HUES64 (cell line): ENCODE data around the gene LRRTM2. TPM values are rescaled to one million over a fixed set of nuclear protein-coding genes. Genes with fewer than 3 reads are reported as not detected.
"Not testable (repeated sequence)": the region's sequence is repeated elsewhere in the genome, so short reads cannot be mapped to it uniquely, and the experiment has no call there.

Experiments
- H3K27ac ChIP-seq: 2 replicates; pipeline ENCODE4 v1.7.0; 2013; ENCODE audit warnings: low read depth, low read length, inconsistent platforms
- H3K27me3 ChIP-seq: 2 replicates; pipeline ENCODE4 v1.6.1; 2013; ENCODE audit warnings: mild to moderate bottlenecking, low read length; ENCODE audit not compliant: insufficient read depth
- H3K36me3 ChIP-seq: 2 replicates; pipeline ENCODE4 v1.6.1; 2013; ENCODE audit warnings: mild to moderate bottlenecking, low read length; ENCODE audit not compliant: insufficient read depth
- H3K4me1 ChIP-seq: 2 replicates; pipeline ENCODE4 v1.6.1; 2013; ENCODE audit warnings: mild to moderate bottlenecking, low read length, moderate library complexity; ENCODE audit not compliant: insufficient read depth
- H3K4me3 ChIP-seq: 2 replicates; pipeline ENCODE4 v1.5.1; 2013; ENCODE audit warnings: mild to moderate bottlenecking, low read length, moderate library complexity
- H3K9ac ChIP-seq: 2 replicates; pipeline ENCODE4 v1.6.1; 2013; ENCODE audit warnings: mild to moderate bottlenecking, low read depth, low read length
- H3K9me3 ChIP-seq: 2 replicates; pipeline ENCODE4 v1.6.1; 2013; ENCODE audit warnings: low read depth, low read length; ENCODE audit not compliant: insufficient read depth
- WGBS: fragments of 150-250, 120-280 bp; methylation state at CpG from one replicate; pipeline ENCODE4 v1.1.7; 2013; ENCODE audit warnings: missing lambda C conversion rate; 5-methylcytosine and 5-hydroxymethylcytosine counted together
- polyA plus RNA-seq, 2 experiments: library from polyadenylated mRNA; stranded (reverse); fragments of 50-300 nt; gene quantifications; one replicate each; pipeline ENCODE4 v1.2.3, GENCODE V29; 2013

The LRRTM2 gene
- 0.15 TPM for polyA plus RNA-seq (2013, experiment 1 of 2)
- polyA plus RNA-seq (2013, experiment 2 of 2) = 0.32 TPM

GRCh38 chr5:138874771-138875551, at the start of gene LRRTM2:
Gene LRRTM2, minus strand, starts transcription at chr5:138875335. Its CDS starts 424 bp downstream, at chr5:138874911.
- peaks cover 64% of the 10 kb centered on the region for H3K4me1 ChIP-seq
- WGBS = 87% methylated on average over 18 of the region's 18 CpGs
- H3K4me3 ChIP-seq = no peak within 1 kb of the TSS
- no peak within 1 kb of the TSS for H3K27ac ChIP-seq
- H3K9me3 ChIP-seq = no peaks in the 10 kb centered on the region
- no peaks in the 10 kb centered on the region for H3K36me3 ChIP-seq
- no peak within 1 kb of the TSS for H3K9ac ChIP-seq
- H3K27me3 ChIP-seq = no peaks in the 10 kb centered on the region

- H3K36me3 ChIP-seq = peaks cover 62% of the 10 kb centered on the region
- H3K27ac ChIP-seq = no peak overlapping the region
- no peak overlapping the region for H3K9ac ChIP-seq
- no peak overlapping the region for H3K4me3 ChIP-seq
- no peaks in the 10 kb centered on the region for H3K4me1 ChIP-seq
- H3K9me3 ChIP-seq = no peaks in the 10 kb centered on the region
- no peaks in the 10 kb centered on the region for H3K27me3 ChIP-seq
- 88% methylated on average over 2 of the region's 2 CpGs for WGBS
Observed at GRCh38 chr5:138922494-138922893, 47.4 kb upstream of the LRRTM2 start.

- H3K9ac ChIP-seq, H3K27me3 ChIP-seq, H3K27ac ChIP-seq, H3K9me3 ChIP-seq, H3K4me3 ChIP-seq, H3K4me1 ChIP-seq: not testable (repeated sequence)
- peaks cover 56% of the 10 kb centered on the region for H3K36me3 ChIP-seq
- WGBS = 92% methylated on average over 2 of the region's 2 CpGs
Observed at GRCh38 chr5:138921362-138921761, 46.2 kb upstream of the LRRTM2 start.

- H3K36me3 ChIP-seq = peaks cover 53% of the 10 kb centered on the region
- H3K27me3 ChIP-seq = no peaks in the 10 kb centered on the region
- no peaks in the 10 kb centered on the region for H3K4me1 ChIP-seq
- no peak overlapping the region for H3K4me3 ChIP-seq
- H3K9me3 ChIP-seq = no peaks in the 10 kb centered on the region
- no peak overlapping the region for H3K27ac ChIP-seq
- H3K9ac ChIP-seq = no peak overlapping the region
- 90% methylated on average over 8 of the region's 8 CpGs for WGBS
Observed at GRCh38 chr5:138920181-138920580, 45.0 kb upstream of the LRRTM2 start.

GRCh38 chr5:138918686-138919085, 43.6 kb upstream of the LRRTM2 start:
- no peak overlapping the region for H3K27ac ChIP-seq
- peaks cover 49% of the 10 kb centered on the region for H3K36me3 ChIP-seq
- H3K27me3 ChIP-seq = no peaks in the 10 kb centered on the region
- no peaks in the 10 kb centered on the region for H3K4me1 ChIP-seq
- no peak overlapping the region for H3K4me3 ChIP-seq
- no peaks in the 10 kb centered on the region for H3K9me3 ChIP-seq
- WGBS = 85% methylated on average over 4 of the region's 4 CpGs
- no peak overlapping the region for H3K9ac ChIP-seq

- Histone ChIP-seq H3K36me3 (peaks cover 56% of the 10 kb centered on the region), H3K4me3 (no peak overlapping the region), H3K9ac (no peak overlapping the region), H3K9me3 (no peaks in the 10 kb centered on the region), H3K27ac (no peak overlapping the region), H3K27me3 (no peaks in the 10 kb centered on the region), H3K4me1 (no peaks in the 10 kb centered on the region)
- 95% methylated on average over 3 of the region's 3 CpGs for WGBS
Observed at GRCh38 chr5:138914338-138914737, 39.2 kb upstream of the LRRTM2 start.

GRCh38 chr5:138913773-138914172, 38.6 kb upstream of the LRRTM2 start:
- H3K36me3 ChIP-seq = peaks cover 53% of the 10 kb centered on the region
- no peak overlapping the region for H3K27ac ChIP-seq
- 96% methylated on average over 3 of the region's 3 CpGs for WGBS
- H3K4me1 ChIP-seq = no peaks in the 10 kb centered on the region
- H3K9ac ChIP-seq = no peak overlapping the region
- H3K27me3 ChIP-seq = no peaks in the 10 kb centered on the region
- H3K4me3 ChIP-seq = no peak overlapping the region
- no peaks in the 10 kb centered on the region for H3K9me3 ChIP-seq

- H3K9me3 ChIP-seq = no peaks in the 10 kb centered on the region
- H3K9ac ChIP-seq = no peak overlapping the region
- WGBS = 92% methylated on average over 4 of the region's 4 CpGs
- H3K27ac ChIP-seq = no peak overlapping the region
- H3K4me1 ChIP-seq = no peaks in the 10 kb centered on the region
- H3K4me3 ChIP-seq = no peak overlapping the region
- H3K36me3 ChIP-seq = peaks cover 49% of the 10 kb centered on the region
- H3K27me3 ChIP-seq = no peaks in the 10 kb centered on the region
Observed at GRCh38 chr5:138912093-138912492, 37.0 kb upstream of the LRRTM2 start.

- Histone ChIP-seq H3K9me3 (no peaks in the 10 kb centered on the region), H3K4me3 (no peak overlapping the region), H3K27me3 (no peaks in the 10 kb centered on the region), H3K4me1 (no peaks in the 10 kb centered on the region), H3K36me3 (peaks cover 54% of the 10 kb centered on the region), H3K9ac (no peak overlapping the region), H3K27ac (no peak overlapping the region)
Observed at GRCh38 chr5:138911441-138911840, 36.3 kb upstream of the LRRTM2 start.

- Histone ChIP-seq H3K27me3 (no peaks in the 10 kb centered on the region), H3K27ac (no peak overlapping the region), H3K4me3 (no peak overlapping the region), H3K4me1 (no peaks in the 10 kb centered on the region), H3K9me3 (no peaks in the 10 kb centered on the region), H3K9ac (no peak overlapping the region), H3K36me3 (peaks cover 57% of the 10 kb centered on the region)
- WGBS = 92% methylated on average over 6 of the region's 7 CpGs
Observed at GRCh38 chr5:138910546-138911185, 35.5 kb upstream of the LRRTM2 start.

GRCh38 chr5:138909734-138910133, 34.6 kb upstream of the LRRTM2 start:
- no peaks in the 10 kb centered on the region for H3K9me3 ChIP-seq
- no peaks in the 10 kb centered on the region for H3K4me1 ChIP-seq
- no peak overlapping the region for H3K4me3 ChIP-seq
- no peaks in the 10 kb centered on the region for H3K27me3 ChIP-seq
- WGBS = 95% methylated on average over 2 of the region's 2 CpGs
- no peak overlapping the region for H3K27ac ChIP-seq
- H3K9ac ChIP-seq = no peak overlapping the region
- H3K36me3 ChIP-seq = peaks cover 59% of the 10 kb centered on the region
